Measurements from ENCODE around the gene PFDN5.
"Not testable (repeated sequence)": the region's sequence is repeated elsewhere in the genome, so short reads cannot be mapped to it uniquely, and the experiment has no call there.

Gene PFDN5

DNA sequence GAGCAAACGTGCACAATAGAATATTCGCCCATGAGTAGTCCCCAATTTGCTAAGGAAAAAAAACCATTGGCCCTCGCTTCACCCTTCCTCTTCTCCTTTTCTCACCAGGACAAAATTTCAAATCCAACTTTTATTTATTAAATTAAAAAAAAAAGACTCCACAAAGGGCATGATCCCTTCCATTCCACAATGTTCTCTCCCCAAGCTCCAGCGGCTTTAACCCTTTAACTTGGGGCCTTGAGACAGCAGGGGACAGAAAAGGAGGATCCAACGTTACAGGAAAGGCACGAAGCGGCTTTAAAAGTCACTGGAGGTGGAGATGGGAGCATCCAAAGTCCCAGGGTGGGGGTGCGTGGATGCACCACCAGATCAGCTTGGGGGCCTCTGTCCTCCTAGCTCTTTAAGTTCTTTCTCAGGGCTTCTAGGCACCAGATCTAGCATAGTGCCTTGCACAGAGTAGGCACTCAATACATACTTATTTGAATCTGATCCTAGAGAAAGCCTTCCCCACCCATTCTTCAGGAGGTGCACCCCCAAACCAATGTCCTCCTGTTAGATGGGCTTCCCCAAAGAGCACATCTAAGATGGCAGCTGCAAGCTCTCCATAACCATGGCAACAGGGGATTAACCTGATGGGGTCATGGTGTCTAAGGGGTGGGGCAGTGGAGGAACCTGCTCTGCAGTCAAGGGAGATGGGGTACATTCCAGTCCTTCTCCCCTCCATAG lies 31.3 kb downstream of the PFDN5 start:
- DNase-seq (ENCODE audit: low read depth in 1 of 2, low spot score in 1 of 2): no peak

DNA sequence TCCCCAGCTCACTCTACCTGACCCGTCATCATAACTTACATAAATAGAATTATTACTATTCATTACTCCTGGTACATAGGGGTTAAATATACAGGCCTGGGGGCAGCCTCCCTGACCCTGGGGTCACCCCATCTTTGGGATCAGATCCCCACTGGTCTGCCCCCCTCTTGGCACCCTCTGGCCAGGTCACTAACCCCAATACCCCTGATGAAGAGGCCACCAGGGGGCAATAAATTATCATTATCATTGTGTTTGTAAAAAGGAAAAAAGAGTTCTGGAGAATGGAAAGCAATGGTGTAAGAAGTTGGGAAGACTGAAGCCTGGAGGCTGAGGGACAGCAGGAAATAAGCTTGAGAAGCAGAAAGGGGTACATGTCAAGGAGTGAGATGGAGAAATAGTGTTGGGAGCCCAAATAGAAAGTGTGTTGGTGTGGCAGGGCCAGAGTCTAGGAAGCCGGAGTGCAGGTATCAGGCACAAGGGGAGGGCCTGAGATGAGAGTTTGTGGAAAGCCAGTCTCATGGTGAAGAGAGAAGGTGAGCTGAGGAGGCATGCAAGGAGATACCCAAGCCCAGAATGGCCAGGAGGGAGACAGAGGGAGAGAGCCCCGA lies 32.2 kb downstream of the PFDN5 start:
- DNase-seq (ENCODE audit: low read depth in 1 of 2, low spot score in 1 of 2): no peak

DNA sequence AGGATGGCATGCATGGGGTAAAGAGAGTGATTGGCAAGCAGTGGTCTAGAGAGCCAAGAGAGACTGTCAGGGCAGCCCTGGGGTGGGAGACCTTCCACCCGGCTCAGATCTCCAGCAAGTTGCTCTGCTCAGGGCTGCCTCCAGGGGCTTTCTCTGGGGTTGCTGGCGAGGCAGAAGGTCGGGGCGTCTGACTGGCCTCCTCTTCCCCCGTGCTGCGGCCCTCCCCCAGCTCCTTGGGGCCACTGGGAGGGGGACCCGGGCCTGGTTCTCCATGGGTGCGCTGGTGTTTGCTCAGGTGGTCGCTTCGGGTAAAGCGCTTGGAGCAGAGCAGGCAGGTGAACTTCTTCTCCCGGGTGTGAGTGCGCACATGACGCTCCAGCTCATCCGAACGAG lies 32.7 kb downstream of the PFDN5 start:
- no peak for DNase-seq (ENCODE audit: low read depth in 1 of 2, low spot score in 1 of 2)

DNA sequence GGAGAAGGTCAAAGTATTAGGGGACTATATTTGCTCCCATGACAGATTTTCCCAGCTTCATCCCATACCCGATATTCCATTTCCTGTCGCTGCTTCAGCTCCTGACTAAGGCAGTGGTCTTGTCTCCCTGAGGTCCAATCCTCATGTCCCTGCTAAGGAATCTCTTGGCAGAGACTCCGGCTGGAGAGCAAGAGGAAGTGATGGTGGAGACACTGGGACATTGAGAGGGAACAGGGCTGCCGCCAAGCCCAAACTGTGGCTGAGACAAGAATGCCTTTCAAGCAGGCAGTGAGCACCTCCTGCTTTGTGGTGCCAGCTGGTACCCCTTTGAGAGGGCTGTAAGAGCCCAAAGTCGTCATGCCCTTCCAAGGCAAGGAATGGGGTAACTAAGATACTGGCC lies 35.3 kb downstream of the PFDN5 start:
- DNase-seq (ENCODE audit: low read depth in 1 of 2, low spot score in 1 of 2): no peak

DNA sequence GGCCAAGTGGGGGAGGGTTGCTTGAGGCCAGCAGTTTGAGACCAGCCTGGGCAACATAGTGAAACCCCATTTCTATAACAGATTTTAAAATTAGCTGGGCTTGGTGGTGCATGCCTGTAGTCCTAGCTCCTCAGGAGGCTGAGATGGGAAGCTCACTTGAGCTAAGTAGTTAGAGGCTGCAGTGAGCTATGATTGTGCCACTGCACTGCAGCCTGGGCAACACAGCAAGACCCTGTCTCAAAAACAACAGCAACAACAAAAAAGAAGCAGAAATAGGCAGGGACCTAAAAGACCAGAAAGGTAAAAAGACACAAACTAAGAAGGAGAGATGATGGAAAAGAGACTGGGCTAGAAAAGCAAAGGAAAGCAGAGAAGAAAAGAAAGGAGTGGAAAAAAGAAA lies 37.0 kb downstream of the PFDN5 start:
- not testable (repeated sequence) for DNase-seq (ENCODE audit: low read depth in 1 of 2, low spot score in 1 of 2)

DNA sequence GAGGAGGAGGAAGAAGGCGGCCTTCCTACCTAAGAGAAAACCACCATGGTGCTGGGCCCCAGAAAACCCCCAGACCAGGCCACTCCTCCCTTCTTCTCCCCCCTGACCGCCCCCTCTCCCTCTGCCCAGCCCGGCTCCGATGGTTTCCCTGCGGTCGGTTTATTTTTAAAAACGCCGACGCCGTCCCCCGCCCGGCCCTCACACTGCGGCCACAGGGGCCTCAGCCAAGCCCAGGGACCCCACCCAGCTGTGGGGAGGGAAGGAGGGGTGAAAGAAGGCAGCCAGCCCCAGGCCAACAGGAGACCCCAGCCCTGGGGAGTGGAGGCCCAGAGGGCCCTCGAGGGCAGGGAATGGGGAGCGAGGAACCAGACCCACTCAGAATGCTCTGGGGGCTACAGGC lies 37.4 kb downstream of the PFDN5 start:
- DNase-seq (ENCODE audit: low read depth in 1 of 2, low spot score in 1 of 2): no peak

DNA sequence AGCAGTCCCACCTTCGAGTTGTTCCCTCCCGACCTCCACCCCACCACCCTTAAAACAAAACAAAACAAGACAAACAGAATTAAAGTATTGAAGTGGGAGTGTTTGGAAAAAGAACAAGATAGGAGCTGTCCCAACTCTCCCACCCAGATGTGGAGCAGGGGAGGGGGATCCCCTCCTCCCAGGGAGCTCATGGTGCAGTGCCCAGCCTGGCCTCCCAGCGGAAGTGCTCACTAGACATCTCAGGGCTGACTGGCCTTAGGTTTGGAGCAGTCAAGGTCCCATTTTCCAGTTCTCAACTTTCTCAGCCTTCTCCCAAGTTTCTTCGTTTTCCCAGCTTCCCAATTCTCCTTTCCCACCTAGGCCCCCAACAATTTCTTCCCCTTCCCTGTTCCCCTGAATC lies 37.9 kb downstream of the PFDN5 start:
- DNase-seq (ENCODE audit: low read depth in 1 of 2, low spot score in 1 of 2): no peak

DNA sequence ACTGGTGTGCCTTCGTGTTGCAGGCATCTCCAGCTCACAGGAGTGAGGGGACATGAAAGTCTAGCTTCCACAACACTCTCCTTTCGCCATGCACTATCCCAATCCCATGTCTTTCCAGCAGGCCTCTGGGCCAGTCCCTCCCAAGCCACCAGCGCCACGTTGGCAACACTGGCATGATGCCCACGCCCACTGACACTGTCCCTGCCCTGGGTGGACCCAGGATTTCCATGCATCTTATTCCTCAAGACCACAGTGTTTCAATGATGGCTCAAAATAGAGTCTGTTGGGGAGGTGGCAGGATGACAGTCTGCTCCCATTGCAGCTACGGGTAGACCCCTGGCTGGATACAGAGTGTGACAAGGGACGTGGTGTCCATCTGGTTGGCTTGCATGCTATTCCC lies 38.5 kb downstream of the PFDN5 start:
- no peak for DNase-seq (ENCODE audit: low read depth in 1 of 2, low spot score in 1 of 2)

DNA sequence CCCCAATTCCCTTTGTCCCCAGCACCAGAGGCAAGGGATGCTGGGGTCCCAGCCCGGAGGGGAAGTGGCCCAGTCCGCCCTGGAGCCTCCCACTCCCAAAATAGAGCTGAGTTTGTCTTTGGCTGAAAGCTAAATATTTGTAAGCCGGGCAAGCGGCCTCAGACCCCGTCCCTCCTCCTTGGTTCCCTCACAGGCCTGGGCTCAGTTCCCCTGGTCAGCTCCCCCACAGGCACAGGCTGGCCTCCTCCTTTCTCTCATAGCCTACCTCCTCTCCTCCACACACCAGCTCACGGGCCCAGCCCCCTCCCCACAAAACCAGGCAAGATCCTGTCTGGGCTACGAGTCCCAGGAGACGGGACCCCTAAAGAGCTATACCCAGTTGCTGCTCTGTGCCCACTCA lies 39.5 kb downstream of the PFDN5 start:
- DNase-seq (ENCODE audit: low read depth in 1 of 2, low spot score in 1 of 2): no peak

DNA sequence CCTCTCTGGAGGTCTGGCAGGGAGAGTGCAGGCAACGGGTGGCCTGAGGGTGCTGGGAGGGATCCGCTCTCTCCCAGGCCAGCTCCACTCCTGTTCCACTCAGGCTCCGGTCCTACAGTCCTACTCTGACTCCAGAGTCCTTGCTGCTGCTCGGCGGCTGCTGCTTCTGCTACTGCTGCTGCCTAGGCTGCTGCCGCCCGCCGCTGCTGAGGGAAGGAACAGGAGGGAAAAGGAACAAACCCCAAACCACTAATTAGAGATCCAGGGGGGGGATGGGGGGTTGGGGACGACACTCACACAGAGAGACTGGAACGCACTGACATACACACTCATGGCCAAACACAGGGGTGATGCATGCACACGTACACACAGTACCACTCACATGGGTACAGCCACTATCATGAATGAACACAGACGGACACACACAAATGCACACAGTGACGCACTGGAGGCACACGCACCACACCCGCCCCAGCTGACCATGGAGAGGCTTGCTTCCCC lies 40.9 kb downstream of the PFDN5 start, which contains the start of gene SP7:
SP7 (minus strand) TSS at position 174 of the 501 bp plus-strand sequence. CDS start 708 bp downstream, outside the sequence.
- DNase-seq (ENCODE audit: low read depth in 1 of 2, low spot score in 1 of 2): no peak

DNA sequence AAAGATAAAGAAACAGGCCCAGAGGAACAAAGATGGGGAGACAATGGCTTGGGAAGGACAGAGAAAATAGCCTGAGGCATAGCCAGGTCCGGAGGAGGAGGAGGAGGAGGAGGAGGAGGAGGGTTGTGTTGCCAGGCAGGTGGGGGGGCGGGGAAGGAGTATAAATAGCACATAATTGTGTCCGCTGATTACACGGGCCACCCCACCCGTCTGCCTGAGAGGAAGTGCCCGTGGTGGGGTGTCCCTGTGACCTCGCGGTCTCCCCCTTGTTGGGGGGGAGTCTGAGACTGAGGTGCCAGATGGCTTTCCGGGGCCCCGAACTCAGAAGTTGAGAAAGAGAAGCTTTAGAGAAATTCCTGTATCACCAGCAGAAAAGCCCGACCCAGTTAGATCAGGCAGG lies 42.7 kb downstream of the PFDN5 start:
- no peak for DNase-seq (ENCODE audit: low read depth in 1 of 2, low spot score in 1 of 2)

DNA sequence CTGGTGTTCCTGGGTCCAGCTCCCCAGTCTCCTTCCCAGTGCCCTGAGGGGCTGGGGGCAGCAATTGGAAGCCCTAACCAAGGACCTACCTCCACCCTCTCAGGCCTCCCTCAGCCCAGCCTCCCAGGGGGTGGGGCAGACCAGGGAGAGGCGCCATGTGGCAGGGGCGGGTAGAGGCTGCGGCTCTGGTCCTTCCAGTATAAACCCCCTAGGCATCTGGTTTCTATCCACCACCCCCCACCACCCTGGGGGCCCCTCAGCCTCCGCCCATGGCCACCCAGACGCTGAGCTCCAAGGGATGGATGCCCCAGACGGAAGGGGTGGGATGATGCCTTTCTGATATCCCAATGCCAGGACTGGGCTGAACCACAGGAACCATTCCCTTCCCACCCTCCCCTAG lies 43.6 kb downstream of the PFDN5 start:
- no peak for DNase-seq (ENCODE audit: low read depth in 1 of 2, low spot score in 1 of 2)

DNA sequence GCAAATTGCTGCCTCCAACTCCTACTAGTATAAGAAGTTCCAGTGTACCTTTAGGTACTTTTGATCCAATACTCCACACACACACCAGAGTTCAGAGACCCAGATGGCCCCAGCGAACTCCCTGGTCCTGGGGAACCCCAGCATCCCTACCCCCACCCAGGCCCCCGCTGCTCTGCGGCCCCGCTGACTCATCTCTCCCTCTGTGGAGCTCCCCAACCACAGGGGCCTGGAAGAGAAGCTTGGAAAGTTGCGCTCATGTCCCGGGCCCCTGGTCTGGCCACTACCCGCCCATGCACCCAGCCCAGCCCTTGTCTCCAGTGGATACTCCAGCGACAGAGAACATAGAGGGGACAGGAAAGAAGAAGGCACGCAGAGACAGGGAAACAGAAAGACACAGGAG lies 45.1 kb downstream of the PFDN5 start:
- DNase-seq (ENCODE audit: low read depth in 1 of 2, low spot score in 1 of 2): no peak

DNA sequence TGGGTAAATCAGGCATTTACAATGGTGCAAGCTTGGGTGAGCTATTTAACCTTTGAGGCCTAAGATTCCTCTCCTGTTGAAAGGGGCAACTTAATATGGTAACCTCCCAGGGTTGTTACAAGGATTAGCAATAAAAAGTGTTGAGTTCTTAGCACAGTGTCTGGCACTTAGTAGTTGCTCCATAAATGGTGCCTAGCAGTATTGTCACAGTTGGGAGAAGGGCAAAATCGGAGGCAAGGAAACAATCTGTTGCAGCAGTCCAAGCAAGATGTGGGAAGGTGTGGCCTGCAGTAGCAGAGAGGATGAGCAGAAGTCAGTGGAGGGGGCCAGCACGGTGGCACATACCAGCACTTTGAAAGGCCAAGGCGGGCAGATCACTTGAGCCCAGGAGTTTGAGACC lies 48.1 kb downstream of the PFDN5 start:
- no peak for DNase-seq (ENCODE audit: low read depth in 1 of 2, low spot score in 1 of 2)

DNA sequence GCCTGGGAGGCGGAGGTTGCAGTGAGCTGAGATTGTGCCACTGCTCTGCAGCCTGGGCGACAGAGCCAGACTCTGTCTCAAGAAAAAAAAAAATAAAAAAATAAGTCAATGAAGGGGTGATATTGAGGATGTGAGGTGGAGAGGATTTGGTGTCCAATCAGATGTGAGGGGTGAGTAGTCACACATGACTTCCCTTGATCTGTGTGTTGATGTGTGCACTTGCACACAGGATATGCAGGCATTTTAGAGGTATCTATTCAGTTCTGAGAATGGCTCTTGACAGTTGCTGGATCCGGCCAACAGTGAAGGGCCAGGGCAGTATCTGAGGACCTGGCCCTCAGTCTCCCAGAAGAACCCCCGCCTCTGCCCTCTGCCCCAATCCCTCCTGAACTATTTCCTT lies 48.6 kb downstream of the PFDN5 start:
- DNase-seq (ENCODE audit: low read depth in 1 of 2, low spot score in 1 of 2): no peak

DNA sequence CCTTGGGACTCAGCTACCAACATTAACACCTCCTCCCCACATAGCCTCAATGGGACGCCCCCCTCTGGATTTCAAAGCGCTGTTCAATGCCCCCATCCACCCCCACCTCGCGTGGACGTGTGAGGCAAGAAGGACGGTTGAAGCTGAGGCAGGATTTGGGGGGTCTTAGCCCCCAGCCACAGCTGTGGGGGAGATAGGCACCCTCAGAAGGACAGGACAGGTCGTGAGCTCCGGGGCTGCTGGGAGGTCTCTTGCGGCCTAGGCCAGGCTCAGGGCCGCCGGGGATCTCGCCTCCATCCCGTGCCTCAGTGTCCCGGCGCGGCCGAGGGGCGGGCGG lies 49.1 kb downstream of the PFDN5 start:
- DNase-seq (ENCODE audit: low read depth in 1 of 2, low spot score in 1 of 2): no peak

DNA sequence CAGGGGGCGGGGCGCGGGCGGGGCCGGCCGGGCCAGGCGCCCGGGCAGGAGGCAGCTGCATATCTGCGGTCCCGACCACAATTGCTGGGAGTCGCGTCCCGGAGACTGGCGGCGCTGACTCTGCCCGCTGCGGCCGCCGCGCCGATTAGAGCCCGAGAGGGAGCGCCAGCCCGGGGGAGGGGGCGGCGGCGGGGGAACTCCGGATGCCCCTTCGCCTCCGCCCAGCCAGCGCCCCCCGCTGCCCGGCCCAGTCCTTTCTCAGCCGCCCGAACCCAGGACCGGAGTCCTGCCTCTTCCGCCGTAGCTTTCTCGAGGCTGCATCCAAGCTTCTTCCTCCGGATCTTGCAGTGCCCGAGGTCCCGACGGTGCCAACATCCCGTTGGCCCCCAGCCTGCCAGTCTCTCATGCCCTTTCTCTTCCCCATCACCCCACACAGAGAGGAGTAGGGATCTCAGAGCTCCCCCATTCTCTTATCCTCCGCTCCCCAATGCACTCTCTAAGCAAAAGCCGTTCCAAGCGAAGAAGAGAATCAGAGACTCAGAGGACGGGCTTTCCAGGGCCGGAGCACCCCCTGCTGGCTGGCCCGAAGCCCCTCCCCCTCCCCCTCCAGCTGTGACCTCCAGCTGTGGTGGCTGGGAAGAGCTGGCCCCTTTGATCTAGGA lies 49.6 kb downstream of the PFDN5 start:
- peak; percentile 43 to 55 for DNase-seq (ENCODE audit: low read depth in 1 of 2, low spot score in 1 of 2)

DNA sequence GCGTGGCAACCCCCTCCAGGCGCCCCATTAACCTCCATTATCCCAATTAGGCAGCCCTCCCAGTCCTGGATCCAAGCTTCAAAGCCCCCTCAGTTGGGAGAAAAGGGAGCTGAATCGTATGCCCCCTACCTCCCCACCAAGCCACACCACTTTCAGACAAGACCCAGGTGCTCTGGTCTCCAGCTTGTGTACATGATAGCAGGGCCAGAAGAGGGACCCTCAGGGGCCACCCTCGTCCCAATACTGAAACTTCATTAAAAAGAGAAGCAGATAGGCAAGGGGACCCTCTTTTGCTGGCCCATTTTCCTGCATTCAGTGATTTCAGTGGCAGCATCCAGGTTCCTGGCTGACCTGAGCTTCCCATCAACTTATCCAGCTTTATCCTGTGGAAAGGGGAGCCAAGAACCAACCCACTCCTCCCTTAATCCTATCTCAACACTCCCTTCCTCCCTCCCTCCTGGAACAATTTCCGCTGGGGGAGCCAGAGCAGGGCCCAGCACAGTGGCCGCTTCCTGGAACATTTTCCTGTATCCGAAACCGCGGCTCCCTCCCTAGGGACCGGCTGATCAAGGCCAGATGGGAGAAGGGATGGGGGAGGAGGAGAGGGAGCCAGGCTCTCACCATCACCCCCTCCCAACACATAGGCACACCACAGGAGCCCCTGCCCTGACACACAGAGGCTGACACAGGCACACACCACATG lies 50.3 kb downstream of the PFDN5 start:
- DNase-seq (ENCODE audit: low read depth in 1 of 2, low spot score in 1 of 2): no peak

DNA sequence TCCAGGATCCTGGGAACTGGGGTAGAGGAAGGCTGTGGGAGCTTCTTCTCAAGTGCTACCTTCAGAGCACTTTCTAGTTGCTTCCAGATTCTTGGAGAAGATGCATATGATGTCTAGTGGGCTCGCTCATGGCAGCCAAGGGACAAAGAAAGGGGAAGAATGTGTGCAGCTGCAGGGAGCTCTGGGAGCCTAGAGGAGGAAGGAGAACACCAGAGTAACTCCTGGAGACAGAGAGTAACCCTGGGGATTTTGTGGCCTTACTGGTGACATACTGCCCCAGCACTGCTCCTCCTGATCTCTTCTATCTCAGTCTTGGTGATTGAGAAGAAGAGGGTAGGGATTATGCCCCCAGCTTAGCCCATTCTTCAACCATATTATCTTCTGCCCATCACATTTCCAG lies 51.1 kb downstream of the PFDN5 start:
- no peak for DNase-seq (ENCODE audit: low read depth in 1 of 2, low spot score in 1 of 2)

DNA sequence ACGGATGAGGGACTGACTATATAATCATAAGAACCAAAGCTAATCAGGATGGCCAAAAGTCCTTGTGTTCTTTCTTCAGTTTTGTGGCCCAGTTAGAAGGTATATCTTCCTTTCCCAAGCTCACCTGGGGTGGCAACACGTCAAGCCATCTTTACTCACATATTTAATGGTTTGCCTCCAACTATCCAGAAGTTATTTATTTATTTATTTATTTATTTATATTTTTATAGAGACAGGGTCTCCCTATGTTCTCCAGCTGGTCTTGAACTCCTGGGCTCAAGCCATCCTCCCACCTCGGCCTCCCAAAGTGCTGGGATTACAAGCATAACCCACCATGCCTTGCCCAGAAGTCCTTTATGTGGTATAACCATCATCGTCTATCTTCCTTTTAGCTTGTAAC lies 52.6 kb downstream of the PFDN5 start:
- no peak for DNase-seq (ENCODE audit: low read depth in 1 of 2, low spot score in 1 of 2)

Data from activated CD4-positive, alpha-beta T cell treated with anti-CD3 and anti-CD28 coated beads, Interleukin-2, amount 50 U/mL, for 24 hours (primary cell).